Upper lobe of left lung (tissue), 6 donors: Measurements from ENCODE around the gene PUS1. TPM values are rescaled to one million over a fixed set of nuclear protein-coding genes. Genes with fewer than 3 reads are reported as not detected.
A peak's percentile ranks its signal among the peaks of the same experiment; 100 is the strongest.
"Not testable (repeated sequence)": the region's sequence is repeated elsewhere in the genome, so short reads cannot be mapped to it uniquely, and the experiment has no call there.

Experiments used
- ATAC-seq, 2 donors: fragments of 200-7000 bp; cut with Tn5 transposase; one replicate each; pipeline ENCODE4 v1.9.1; 2022; ENCODE audit warnings: mild to moderate bottlenecking in 2 of 2, moderate library complexity in 2 of 2; ENCODE audit not compliant: low FRiP score in 2 of 2
- DNase-seq, 2 donors: peaks; one replicate each; pipeline ENCODE4 v3.0.0-alpha.2; 2019 to 2020
- H3K27ac ChIP-seq, 4 donors: fragments of 200-600 bp; sonication (generic); one replicate each; pipeline ENCODE4 v1.5.1; 2016 to 2019
- H3K27me3 ChIP-seq, 4 donors: fragments of 200-600 bp; sonication (generic); one replicate each; pipeline ENCODE4 v1.5.1; 2017 to 2019
- H3K36me3 ChIP-seq, 4 donors: fragments of 200-600 bp; sonication (generic); one replicate each; pipeline ENCODE4 v1.5.1; 2016 to 2019
- H3K4me1 ChIP-seq, 4 donors: fragments of 200-600 bp; sonication (generic); one replicate each; pipeline ENCODE4 v1.5.1; 2018 to 2019
- H3K4me3 ChIP-seq, 4 donors: fragments of 200-600 bp; sonication (generic); one replicate each; pipeline ENCODE4 v1.5.1; 2017 to 2019; ENCODE audit warnings: mild to moderate bottlenecking in 2 of 4, moderate library complexity in 1 of 4
- H3K9me3 ChIP-seq, 4 donors: fragments of 200-600 bp; sonication (generic); one replicate each; pipeline ENCODE4 v1.5.1; 2018 to 2019
- EP300 ChIP-seq, 4 donors: sonication (generic); formaldehyde crosslinking; IDR thresholded peaks; one replicate each; pipeline ENCODE4 v1.5.1; 2017; ENCODE audit warnings: antibody characterized with exemption in 4 of 4, control low read depth in 2 of 4
- POLR2A ChIP-seq, 4 donors: fragments of 450-650 bp; IDR thresholded peaks; one replicate each; pipeline ENCODE4 v1.5.1; 2016 to 2017; ENCODE audit warnings: antibody characterized with exemption in 4 of 4, mild to moderate bottlenecking in 2 of 4
- POLR2AphosphoS5 ChIP-seq, 2 donors: sonication (generic); formaldehyde crosslinking; IDR thresholded peaks; one replicate each; pipeline ENCODE4 v1.5.1; 2017; ENCODE audit warnings: antibody characterized with exemption in 2 of 2
- WGBS, 2 donors: methylation state at CpG; one replicate each; pipeline ENCODE4 v1.1.5; 2017 to 2018; 5-methylcytosine and 5-hydroxymethylcytosine counted together
- total RNA-seq, 6 donors: library from RNA; depleted of rRNA in 4 of 6; stranded (reverse); fragments of >200 nt in 4 of 6; gene quantifications; one replicate each; pipeline versions ENCODE4 v1.1.0 to v1.2.1, GENCODE V29; 2016 to 2021
- TF ChIP-seq, protein P1 (sequence below), 6 experiments: fragments of 450-650 bp in 4 of 6; fragments of 200-600 bp in 2 of 6; sonication (generic) in 2 of 6; IDR thresholded peaks; one replicate each; pipeline ENCODE4 v1.5.1; 2016 to 2019; ENCODE audit warnings: antibody characterized with exemption in 6 of 6
- donor health status: DM: no; HTN: no; CAD: no; lungs with moderate emphysema.
- donor health status: DM: no; HTN: yes; CAD: no; lungs with severe emphysema.

PUS1 gene
- 10 to 100 TPM; 11.3 to 30.7 (median 22.5) TPM for total RNA-seq

GRCh38 chr12:131928711-131929580 lies at the start of gene PUS1:
PUS1 (plus strand) TSS chr12:131929276; CDS start chr12:131929723, 447 bp downstream.
- 0 to 1% methylated on average over 22 to 50 of the region's 84 CpGs for WGBS, 2 donors
- Histone ChIP-seq H3K4me1 (peaks cover 9 to 35% (median 13%) of the 10 kb centered on the region in 4 donors), H3K27me3 (no peaks in the 10 kb centered on the region), H3K36me3 (peaks cover 0 to 25% (median 19%) of the 10 kb centered on the region in 4 donors), H3K9me3 (no peaks in the 10 kb centered on the region), H3K27ac (peak within 1 kb of the TSS; percentile 58 to 86 (median 79)), H3K4me3 (peak within 1 kb of the TSS; percentile 85 to 98 (median 93))
- DNase-seq, result peak; percentile 93 to 97
- peak; percentile 85 to 94 for TF ChIP-seq POLR2AphosphoS5 (IDR thresholded peaks at IDR 0.05)
- peak in 1 of 4 donors; percentile 77 for TF ChIP-seq POLR2A (IDR thresholded peaks at IDR 0.05)
- TF ChIP-seq, protein P1, sequence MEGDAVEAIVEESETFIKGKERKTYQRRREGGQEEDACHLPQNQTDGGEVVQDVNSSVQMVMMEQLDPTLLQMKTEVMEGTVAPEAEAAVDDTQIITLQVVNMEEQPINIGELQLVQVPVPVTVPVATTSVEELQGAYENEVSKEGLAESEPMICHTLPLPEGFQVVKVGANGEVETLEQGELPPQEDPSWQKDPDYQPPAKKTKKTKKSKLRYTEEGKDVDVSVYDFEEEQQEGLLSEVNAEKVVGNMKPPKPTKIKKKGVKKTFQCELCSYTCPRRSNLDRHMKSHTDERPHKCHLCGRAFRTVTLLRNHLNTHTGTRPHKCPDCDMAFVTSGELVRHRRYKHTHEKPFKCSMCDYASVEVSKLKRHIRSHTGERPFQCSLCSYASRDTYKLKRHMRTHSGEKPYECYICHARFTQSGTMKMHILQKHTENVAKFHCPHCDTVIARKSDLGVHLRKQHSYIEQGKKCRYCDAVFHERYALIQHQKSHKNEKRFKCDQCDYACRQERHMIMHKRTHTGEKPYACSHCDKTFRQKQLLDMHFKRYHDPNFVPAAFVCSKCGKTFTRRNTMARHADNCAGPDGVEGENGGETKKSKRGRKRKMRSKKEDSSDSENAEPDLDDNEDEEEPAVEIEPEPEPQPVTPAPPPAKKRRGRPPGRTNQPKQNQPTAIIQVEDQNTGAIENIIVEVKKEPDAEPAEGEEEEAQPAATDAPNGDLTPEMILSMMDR (IDR thresholded peaks at IDR 0.05), result no peak
- peak in 1 of 4 donors; percentile 55 for TF ChIP-seq EP300 (IDR thresholded peaks at IDR 0.05)
- peak; percentile 96 to 97 for ATAC-seq

- no peak overlapping the region for H3K27ac ChIP-seq
- H3K9me3 ChIP-seq, result peaks cover 0 to 6% (median 0%) of the 10 kb centered on the region in 4 donors
- TF ChIP-seq, protein P1 (IDR thresholded peaks at IDR 0.05), result no peak
- TF ChIP-seq POLR2AphosphoS5 (IDR thresholded peaks at IDR 0.05) (no peak), EP300 (IDR thresholded peaks at IDR 0.05) (no peak), POLR2A (IDR thresholded peaks at IDR 0.05) (no peak)
- H3K27me3 ChIP-seq, result no peaks in the 10 kb centered on the region
- no peak overlapping the region for H3K4me3 ChIP-seq
- 72 to 81% methylated on average over 16 of the region's 16 CpGs for WGBS, 2 donors
- DNase-seq, result peak in 1 of 2 donors; percentile 44
- peak; percentile 26 to 74 for ATAC-seq
- peaks cover 0 to 8% (median 3%) of the 10 kb centered on the region in 4 donors for H3K4me1 ChIP-seq
- no peaks in the 10 kb centered on the region for H3K36me3 ChIP-seq
Observed at GRCh38 chr12:131882804-131883520, 46.1 kb upstream of the PUS1 start.

- Histone ChIP-seq H3K27me3 (no peaks in the 10 kb centered on the region), H3K4me3 (no peak overlapping the region), H3K4me1 (peaks cover 0 to 8% (median 3%) of the 10 kb centered on the region in 4 donors), H3K36me3 (no peaks in the 10 kb centered on the region), H3K9me3 (peaks cover 0 to 6% (median 0%) of the 10 kb centered on the region in 4 donors), H3K27ac (no peak overlapping the region)
- ATAC-seq, result peak; percentile 14 to 75
- TF ChIP-seq POLR2AphosphoS5 (IDR thresholded peaks at IDR 0.05), result no peak
- no peak for TF ChIP-seq POLR2A (IDR thresholded peaks at IDR 0.05)
- TF ChIP-seq, protein P1 (IDR thresholded peaks at IDR 0.05), result no peak
- no peak for TF ChIP-seq EP300 (IDR thresholded peaks at IDR 0.05)
- no peak for DNase-seq
- 80 to 87% methylated on average over 4 of the region's 4 CpGs for WGBS, 2 donors
Observed at GRCh38 chr12:131883521-131883900, 45.6 kb upstream of the PUS1 start.

DNA sequence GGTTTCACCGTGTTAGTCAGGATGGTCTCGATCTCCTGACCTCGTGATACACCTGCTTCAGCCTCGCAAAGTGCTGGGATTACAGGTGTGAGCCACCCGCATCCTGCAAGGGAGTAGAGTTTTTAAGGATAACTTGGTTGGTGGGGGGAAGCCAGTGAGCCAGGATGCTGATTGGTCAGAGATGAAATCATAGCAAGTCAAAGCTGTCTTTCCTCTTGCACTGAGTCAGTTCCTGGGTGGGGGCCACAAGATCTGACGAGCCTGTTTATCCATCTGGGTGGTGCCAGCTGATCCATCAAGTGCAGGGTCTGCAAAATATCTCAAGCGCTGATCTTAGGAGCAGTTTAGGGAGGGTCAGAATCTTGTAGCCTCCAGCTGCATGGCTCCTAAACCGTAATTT lies 44.0 kb upstream of the PUS1 start:
- not testable (repeated sequence) for H3K36me3 ChIP-seq, H3K4me3 ChIP-seq, H3K9me3 ChIP-seq, H3K27me3 ChIP-seq, H3K27ac ChIP-seq, DNase-seq, ATAC-seq, H3K4me1 ChIP-seq
- WGBS, 2 donors, result 83 to 100% methylated on average over 7 to 8 of the region's 8 CpGs

DNA sequence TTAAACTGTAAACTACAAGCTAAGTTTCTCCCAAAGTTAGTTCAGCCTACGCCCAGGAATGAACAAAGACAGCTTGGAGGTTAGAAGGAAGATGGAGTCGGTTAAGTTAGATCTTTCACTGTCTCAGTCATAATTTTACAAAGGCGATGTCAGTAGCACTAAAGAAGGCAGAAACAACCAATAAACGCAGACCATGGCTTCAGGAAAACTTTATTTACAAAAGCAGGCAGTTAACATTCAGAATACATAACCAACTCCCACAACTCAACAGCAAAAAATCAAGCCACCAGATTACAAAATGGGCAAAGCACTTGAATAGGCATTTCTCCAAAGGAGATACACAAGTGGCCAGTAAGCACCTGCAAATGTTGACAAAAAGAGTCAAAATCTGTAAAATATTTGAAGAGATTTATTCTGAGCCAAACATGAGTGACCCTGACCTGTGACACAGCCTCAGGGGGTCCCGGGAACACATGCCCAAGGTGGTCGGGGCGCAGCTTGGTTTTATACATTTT lies 43.5 kb upstream of the PUS1 start:
- WGBS, 2 donors, result 91 to 93% methylated on average over 7 of the region's 7 CpGs
- no peak overlapping the region for H3K27ac ChIP-seq
- TF ChIP-seq, protein P1 (IDR thresholded peaks at IDR 0.05), result no peak
- TF ChIP-seq POLR2A (IDR thresholded peaks at IDR 0.05) (no peak), EP300 (IDR thresholded peaks at IDR 0.05) (no peak), POLR2AphosphoS5 (IDR thresholded peaks at IDR 0.05) (no peak)
- no peaks in the 10 kb centered on the region for H3K27me3 ChIP-seq
- H3K4me1 ChIP-seq, result peaks cover 0 to 8% (median 3%) of the 10 kb centered on the region in 4 donors
- ATAC-seq (no peak), DNase-seq (no peak)
- H3K4me3 ChIP-seq, result no peak overlapping the region
- H3K9me3 ChIP-seq, result peaks cover 0 to 6% (median 0%) of the 10 kb centered on the region in 4 donors
- no peaks in the 10 kb centered on the region for H3K36me3 ChIP-seq

- not testable (repeated sequence) for H3K27me3 ChIP-seq, DNase-seq, H3K9me3 ChIP-seq, ATAC-seq, H3K4me3 ChIP-seq, H3K27ac ChIP-seq, H3K36me3 ChIP-seq
- H3K4me1 ChIP-seq, result peaks cover 11 to 17% (median 13%) of the 10 kb centered on the region in 4 donors
- WGBS, 2 donors, result 81 to 85% methylated on average over 8 of the region's 8 CpGs
Observed at GRCh38 chr12:131891722-131892121, 37.4 kb upstream of the PUS1 start.
